Stimulated activated CD8-positive, alpha-beta memory T cell treated with anti-CD3 and anti-CD28 coated beads, Interleukin-12 subunit alpha, Interleukin-12 subunit beta, amount 100 ng/mL, for 24 hours (primary cell): ENCODE results near the gene UQCRC1.
"Not testable (repeated sequence)": the region's sequence is repeated elsewhere in the genome, so short reads cannot be mapped to it uniquely, and the experiment has no call there.

Source experiments
- DNase-seq: peaks from one replicate; pipeline ENCODE4 v3.0.0-alpha.2; 2020; ENCODE audit errors: extremely low read depth

The UQCRC1 gene

GRCh38 chr3:48555231-48555948 lies 54.1 kb downstream of the UQCRC1 start:
- no peak for DNase-seq

- no peak for DNase-seq
Observed at GRCh38 chr3:48553886-48554845, 55.3 kb downstream of the UQCRC1 start.

- DNase-seq: no peak
Observed at GRCh38 chr3:48553361-48553760, 56.1 kb downstream of the UQCRC1 start.

- DNase-seq: no peak
Observed at GRCh38 chr3:48552111-48552951, 57.1 kb downstream of the UQCRC1 start.

- DNase-seq: not testable (repeated sequence)
Observed at GRCh38 chr3:48551651-48552050, 57.8 kb downstream of the UQCRC1 start.
